GM21390 (cell line): ENCODE measurements around the gene RMND5A.

Experiments
- ATAC-seq: cut with Tn5 transposase; IDR thresholded peaks from one replicate; pipeline ENCODE4 v1.9.1; 2021; ENCODE audit not compliant: unreplicated experiment

Gene RMND5A

DNA sequence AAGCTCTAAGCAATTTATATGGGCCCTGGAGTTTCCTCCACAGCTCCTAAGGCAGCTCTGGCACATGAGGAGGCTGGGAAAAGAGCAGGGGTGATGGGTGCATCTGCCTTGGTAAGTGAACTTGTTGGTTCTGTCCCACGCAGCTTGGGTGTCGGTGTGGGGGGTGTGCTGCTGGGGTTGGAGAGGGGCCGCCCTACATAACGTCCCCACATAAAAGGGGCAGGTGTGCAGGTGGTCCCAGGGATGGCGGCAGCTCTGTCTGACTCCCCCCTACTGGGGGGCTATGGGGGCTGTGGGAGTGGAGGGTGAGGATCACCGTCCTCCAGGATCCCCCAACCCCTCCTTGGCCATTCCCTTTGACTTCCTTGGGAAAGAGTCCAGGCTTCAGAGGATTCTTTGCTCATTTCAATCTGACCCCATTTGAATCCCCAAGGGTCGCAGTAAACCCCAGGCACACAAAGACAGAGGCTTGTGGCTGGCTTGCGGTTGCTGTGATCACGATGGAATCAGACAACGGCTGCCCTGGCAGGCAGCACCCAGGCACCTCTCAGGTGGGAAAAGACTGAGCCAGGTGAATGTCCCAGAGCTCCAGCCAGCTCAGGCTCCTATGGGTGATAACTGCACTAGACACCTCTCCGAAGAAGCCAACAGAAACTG is 105.1 kb downstream of the RMND5A start:
- ATAC-seq: no peak

DNA sequence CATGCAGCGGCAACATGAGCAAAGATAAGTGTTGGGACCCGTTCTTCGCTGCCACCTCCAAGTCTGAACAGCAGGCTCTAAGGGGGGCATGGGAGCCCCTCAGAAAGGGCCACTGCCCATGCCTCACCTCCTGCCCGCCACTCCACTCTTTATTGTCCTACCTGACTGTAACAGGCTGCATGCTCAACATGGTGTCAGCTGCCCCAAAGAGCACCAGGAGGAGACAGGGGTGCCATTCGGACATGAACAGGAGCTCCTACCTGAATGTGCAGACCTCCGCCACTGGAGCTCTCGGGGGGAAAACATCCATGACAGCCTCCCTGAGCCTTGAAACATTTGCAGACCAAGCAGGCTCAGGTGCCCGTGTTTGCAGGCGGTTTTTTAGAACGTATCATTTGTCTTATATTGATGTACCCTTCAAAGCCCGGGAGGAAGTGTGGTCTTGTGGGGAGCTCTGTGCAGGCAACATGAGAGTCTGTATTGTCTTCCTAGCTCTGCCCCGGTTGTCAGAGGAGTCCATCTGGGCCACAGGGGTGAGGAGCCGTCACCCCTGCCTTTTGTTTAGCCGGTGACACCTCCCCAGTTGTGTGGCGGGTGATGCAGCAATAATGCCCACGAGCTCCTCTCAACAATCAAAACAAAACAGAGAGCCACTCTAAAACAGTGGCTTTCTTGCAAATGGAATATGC is 105.7 kb downstream of the RMND5A start:
- ATAC-seq: no peak

DNA sequence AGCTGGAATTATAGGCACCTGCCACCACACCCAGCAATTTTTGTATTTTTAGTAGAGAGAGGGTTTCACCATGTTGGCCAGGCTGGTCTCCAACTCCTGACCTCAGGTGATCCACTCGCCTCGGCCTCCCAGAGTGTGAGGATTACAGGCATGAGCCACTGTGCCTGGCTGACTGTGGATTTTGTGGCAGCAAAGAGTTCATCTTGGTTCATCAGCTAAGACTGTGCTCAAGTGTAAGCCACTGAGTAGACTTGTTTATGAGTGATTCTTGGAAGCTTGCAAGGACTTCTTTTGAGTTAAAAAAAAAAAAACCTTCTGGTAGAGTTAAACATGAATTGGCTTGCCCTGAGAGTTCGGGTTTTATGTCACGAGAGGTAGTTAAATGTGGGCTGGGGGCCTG is 106.9 kb downstream of the RMND5A start:
- ATAC-seq: no peak
